HG02798 (cell line): ENCODE measurements around the gene NUP133.
A peak's percentile ranks its signal among the peaks of the same experiment; 100 is the strongest.
"Not testable (repeated sequence)": the region's sequence is repeated elsewhere in the genome, so short reads cannot be mapped to it uniquely, and the experiment has no call there.

Experiments
- ATAC-seq: cut with Tn5 transposase; IDR thresholded peaks from one replicate; pipeline ENCODE4 v1.9.1; 2021; ENCODE audit warnings: mild to moderate bottlenecking; ENCODE audit not compliant: unreplicated experiment, poor library complexity

The NUP133 gene

DNA sequence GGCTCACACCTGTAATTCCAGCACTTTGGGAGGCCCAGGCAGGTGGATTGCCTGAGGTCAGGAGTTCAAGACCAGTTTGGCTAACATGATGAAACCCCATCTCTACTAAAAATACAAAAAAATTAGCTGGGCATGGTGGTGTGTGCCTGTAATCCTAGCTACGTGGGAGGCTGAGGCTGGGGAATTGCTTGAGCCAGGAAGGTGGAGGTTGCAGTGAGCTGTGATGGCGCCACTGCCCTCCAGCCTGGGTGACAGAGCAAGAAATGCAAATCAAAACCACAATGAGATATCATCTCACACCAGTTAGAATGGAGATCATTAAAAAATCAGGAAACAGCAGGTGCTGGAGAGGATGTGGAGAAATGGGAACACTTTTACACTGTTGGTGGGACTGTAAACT, 3.1 kb upstream of the NUP133 start:
- not testable (repeated sequence) for ATAC-seq

DNA sequence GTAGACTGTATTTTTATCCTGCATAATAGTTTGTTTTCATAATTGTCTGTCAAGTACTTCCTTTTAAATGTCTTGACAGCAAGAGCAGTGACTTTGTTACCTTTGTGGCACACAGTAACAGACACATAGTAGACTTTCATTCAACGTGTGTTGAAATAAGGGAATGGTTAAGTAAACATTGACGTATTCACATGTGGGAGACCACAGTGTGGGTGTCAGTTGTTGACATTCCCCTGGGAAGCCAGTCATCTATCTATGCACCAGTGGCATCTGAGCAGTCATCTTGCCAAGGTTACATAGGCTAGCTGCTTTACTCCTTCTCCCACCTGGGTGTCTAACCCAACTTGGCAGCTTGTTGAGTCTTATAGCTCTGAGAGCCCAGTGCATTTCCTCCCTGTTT, 1.4 kb upstream of the NUP133 start:
- no peak for ATAC-seq

DNA sequence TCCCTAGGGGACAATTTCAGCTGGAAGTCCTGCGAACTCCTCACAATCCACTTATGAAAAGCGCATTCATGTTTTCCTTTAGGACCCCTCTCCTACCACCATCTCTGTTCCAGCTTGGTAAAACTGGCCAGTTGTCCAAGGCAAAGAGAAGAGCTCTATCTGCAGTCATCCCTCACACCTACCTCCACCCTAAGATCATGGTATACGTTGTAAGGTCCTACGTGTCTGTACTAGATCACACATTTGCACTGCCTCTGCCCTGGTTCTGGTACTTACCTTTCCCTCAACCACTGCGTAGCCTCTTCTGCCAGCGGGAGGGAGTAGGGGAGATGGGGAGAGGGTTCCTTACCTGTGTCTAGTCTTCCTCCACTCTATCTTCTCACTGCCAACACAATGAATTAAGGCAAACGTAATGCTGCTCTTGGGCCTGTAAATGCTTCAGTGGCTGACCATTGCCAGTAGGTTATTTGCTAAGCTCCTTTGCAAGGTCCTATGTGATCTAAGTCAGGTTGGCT, 739 bp upstream of the NUP133 start:
- ATAC-seq, result no peak

DNA sequence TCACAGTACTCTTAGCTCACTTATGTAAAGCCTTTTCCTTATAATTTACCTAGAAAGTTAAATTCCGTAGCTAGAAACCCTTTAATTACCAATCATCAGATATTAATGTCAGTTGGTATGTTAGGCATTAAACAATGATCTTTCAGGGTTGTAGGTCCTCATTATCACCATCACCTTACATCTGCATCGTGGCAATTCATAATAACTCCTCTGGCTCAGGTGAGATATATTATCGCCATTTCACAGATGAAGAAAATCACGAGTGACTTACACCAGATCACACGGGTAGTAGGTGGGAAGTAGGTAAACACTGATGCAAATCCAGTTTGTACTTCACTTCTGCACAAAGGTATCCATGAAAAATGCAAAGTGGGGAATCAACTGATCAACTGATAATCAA, 639 bp downstream of the NUP133 start:
- ATAC-seq, result no peak

DNA sequence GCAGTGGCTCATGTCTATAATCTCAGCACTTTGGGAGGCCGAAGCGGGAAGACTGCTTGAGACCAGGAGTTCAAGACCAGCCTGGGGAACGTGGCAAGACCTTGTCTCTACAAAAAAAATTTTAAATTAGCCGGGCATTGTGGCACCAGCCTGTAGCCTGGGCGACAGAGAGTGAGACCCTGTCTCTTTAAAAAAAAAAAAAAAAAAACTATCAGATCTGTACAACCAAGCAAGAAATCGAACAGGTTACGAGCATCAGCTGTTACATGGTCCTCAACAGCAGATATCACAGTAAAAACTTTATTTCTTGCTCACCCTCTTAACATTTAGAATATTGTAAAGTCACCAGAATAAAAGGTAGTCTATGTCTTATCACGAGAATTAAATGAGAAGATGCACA, 1.5 kb downstream of the NUP133 start:
- ATAC-seq, result no peak

DNA sequence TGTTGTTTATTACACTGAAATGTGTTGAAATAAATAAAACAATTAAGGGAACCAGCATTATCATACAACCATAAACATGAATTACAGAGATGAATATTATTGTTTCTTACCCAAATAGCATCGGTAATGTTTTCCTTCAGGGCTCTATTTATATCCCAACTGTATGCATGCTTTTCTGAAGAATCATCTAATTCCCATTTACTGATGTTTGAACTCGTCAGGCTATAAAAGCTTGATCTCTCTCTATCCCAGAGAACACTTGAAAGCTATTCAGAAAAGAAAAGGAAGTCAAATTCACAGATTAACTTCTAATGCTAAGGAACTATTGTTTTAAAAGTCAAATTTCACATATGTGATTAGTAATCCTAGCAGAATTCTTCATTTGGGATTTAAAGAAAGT, 12.4 kb downstream of the NUP133 start:
- no peak for ATAC-seq

DNA sequence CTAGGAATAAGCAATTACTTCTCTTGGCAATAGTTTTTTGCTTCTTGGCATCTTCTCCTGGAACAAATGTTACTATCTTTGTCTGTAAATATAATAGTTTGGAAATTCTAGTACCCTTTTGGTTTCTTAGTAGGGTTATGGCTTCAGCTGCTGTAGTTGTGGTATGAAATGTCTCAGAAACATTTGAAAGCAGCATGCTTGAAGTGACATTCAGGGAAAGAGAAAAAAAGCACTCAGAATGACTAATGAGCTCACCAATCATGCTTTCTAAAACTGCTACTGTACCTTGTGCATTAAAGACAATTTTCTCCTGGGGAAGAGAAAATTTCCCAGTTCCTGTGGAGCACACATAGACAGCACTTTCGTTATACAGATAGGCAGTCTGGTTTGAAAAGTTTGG, 21.0 kb downstream of the NUP133 start:
- no peak for ATAC-seq

DNA sequence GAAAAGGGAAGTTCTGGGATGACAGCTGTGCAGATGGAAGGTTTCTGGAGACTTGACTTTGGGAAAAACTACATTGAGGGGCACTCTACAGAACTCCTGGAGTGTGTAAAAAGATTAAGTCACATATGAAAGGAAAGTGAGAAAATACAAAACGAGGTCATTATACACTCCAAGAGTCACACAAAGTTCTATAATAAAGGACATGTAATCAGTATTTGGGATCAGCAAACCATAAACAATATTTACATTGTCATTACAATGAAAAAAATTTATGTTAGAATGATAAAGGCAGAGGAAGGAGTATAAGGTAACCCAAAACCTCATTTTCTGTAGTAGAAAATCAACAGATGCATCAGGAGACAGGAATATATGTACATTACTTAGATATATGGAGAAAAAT, 22.8 kb downstream of the NUP133 start:
- no peak for ATAC-seq

DNA sequence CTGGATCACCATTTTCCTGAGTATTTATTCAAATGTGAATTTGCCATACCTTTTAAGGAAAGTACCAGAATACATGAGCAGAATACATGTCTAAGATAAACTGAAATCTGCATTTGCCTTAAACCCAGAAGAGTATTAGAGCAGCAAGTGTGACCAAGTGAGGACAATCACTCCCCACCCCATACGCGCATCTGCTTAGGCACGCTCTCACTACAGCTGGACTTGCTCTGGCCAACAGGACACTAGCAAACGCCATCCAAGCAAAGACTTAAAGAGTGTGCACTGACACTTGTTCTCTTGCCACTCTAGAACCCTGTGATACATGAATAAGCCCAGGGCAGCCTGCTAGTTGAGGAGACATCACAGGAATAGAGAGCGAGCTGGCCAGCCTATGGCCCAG, 25.6 kb downstream of the NUP133 start:
- ATAC-seq, result no peak

DNA sequence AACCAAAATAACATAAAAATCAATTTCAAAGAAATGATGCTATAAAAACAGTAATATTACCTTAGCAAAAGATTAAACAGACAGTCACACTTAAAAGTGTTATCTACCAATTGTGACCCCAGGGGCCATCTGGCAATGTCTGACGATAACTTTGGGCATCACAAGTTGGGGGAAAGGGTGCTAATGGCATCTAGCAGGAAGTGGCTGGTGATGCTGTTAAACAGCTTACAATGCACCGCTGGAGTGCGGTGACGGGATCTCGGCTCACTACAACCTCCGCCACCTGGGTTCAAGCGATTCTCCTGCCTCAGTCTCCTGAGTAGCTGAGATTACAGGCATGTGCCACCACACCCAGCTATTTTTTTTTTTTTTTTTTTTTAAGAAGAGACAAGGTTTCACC, 27.6 kb downstream of the NUP133 start:
- no peak for ATAC-seq

DNA sequence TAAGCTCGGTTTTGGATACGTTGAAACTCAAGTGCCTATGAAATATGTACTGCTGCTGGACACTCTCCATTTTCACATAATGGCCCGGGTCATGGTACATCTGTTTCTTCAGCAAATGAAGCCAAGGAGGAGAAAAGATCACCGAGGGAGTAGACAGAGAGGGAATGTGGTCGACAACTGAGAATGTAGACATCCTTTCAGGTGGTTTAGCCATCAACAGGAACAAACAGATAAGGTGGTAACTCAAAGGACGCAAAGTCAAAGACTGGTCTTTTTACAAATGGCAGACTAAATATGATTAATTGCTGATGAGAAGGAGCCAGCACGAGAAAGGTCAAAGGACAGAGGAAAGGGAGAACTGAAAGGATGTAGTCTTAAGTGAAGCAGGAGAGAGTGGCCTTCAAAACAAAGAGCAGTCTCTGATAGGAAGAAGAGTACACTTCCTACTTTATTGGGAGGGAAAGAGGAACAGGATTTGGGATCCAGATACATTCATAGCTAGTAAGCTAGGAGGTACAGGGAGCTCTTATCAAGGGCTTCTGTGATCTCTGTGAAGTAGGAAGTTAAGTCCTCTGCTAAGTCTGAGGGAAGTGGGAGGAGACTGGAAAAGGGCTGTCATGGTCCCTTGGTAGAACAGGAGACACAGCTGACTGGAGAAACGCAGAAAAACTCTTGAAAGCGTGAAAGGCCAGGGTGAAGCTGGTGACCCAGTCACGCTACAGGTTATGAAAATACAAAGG, 28.3 kb downstream of the NUP133 start:
- peak; percentile 69 for ATAC-seq

DNA sequence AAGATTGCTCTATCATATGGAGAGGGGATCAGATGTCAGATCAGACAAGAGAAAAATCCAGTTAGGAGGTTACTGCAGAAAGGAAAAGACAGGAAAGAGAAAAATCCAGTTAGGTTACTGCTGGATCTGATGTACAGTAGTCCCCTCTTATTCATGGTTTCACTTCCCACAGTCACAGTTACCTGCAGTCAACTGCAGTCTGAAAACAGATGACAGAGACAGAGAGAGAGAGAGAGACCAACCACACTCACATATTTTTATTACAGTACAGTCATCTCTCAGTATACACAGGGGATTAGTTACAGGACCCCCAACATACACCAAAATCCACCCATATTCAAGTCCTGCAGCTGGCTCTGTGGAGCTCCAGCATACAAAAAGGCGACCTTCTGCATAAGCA, 29.3 kb downstream of the NUP133 start:
- ATAC-seq, result peak; percentile 65

DNA sequence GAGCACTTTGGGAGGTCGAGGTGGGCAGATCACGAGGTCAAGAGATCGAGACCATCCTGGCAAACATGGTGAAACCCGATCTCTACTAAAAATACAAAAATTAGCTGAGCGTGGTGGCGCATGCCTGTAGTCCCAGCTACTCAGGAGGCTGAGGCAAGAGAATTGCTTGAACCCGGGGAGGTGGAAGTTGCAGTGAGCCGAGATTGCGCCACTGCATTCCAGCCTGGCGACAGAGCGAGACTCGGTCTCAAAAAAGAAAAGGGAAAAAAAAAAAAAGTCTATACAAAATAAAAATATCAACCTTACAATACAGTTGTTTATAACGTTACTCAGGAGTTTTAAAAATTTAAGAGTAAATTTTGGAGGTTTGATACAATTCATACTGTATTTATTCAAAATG, 32.3 kb downstream of the NUP133 start:
- ATAC-seq, result not testable (repeated sequence)

DNA sequence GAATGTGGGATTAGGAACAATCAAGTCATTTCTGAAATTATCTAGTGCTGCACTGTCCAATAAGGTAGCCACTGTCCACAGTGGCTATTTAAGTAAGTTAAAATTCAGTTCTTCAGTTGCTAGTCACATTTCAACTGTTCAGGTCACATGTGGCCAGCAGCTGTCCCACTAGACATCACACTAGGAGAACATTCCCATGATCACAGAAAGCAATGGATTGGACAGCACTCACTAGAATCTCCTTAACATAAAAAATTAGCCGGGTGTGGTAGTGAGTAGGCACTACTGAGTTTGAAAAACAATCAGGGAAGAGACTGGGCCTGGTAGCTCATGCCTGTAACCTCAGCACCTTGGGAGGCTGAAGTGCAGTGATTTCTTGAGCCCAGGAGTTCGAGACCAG, 33.6 kb downstream of the NUP133 start:
- no peak for ATAC-seq

DNA sequence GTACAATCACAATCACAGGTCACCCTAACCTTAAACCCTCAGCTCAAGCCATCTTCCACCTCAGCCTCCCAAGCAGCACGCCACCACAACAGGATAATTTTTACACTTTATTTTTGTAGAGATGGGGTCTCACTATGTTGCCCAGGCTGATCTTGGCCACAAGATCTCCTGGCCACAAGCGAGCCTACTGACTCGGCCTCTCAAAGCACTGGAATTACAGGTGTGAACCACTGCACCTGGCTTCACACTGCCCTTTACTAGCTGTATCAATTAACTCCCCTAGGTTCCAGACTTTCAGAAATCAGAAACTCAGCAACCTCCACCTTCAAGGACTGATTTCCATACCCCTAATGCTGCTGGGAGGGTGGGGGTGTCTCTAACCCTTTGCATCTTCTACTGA, 37.0 kb downstream of the NUP133 start:
- no peak for ATAC-seq

DNA sequence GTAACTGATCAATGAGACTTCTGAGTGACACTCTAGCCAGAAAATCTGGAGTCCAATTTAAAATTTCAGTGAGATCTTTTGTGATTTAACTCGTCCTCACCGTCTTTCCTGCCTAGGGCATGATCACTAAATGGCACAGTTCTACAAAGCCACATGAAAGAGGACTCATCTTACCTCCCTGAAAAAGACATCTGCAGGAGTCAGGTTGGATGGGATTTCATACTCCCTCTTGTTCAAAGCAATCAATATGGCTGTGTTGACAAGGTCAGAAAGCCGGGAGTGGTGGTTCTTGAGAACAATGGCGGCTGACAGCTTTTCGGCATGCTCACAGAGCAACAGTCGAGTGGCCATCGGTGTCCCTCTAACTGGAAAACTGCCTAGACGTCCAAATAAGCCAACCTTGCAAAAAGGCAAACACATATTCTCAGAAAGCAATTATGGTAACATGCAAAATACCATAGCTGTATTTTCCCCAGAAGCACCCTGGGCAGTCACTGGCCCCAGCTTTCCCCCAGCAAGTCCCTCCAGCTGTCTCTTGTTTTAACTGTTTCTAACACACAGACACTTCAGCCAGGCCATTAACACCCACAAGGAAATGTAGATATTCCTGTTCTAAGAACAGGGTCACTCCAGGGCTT, 37.6 kb downstream of the NUP133 start:
- no peak for ATAC-seq

DNA sequence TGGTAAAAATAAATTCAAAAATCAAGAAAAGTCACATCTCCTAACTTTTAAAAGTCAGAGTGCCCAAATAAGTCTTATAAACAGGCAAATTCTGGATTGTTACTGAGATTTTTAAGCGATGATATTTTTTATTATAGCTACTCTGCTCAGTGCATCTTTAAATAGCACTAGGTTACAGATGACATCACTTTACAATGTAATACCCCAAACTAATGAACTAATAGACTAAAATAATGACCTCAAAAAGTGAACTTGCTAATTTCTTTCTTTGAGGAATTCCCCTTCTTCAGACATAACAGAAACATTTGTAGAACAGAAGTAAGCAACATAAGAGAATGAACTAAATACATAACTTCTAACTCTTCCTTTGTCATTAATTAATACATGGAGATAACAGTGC, 41.3 kb downstream of the NUP133 start:
- ATAC-seq, result no peak

DNA sequence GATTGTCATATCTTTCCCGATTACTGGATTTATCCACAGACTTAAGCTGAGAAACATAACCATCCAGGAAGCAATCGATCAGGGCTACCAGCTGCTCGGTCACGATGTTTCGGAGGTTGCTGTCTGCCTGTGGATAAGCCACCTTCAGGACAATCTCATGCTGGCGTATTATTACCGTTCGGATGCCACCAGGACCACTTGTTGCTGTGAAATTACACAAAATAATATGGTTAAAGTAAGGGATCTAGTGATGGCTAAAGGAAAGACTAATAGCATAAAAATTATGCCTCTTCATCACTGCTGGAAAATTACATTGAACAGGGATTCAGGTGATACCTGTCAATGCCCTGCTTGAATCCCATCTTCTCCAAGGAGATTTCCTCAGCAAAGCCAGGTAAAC, 43.5 kb downstream of the NUP133 start:
- ATAC-seq, result no peak

DNA sequence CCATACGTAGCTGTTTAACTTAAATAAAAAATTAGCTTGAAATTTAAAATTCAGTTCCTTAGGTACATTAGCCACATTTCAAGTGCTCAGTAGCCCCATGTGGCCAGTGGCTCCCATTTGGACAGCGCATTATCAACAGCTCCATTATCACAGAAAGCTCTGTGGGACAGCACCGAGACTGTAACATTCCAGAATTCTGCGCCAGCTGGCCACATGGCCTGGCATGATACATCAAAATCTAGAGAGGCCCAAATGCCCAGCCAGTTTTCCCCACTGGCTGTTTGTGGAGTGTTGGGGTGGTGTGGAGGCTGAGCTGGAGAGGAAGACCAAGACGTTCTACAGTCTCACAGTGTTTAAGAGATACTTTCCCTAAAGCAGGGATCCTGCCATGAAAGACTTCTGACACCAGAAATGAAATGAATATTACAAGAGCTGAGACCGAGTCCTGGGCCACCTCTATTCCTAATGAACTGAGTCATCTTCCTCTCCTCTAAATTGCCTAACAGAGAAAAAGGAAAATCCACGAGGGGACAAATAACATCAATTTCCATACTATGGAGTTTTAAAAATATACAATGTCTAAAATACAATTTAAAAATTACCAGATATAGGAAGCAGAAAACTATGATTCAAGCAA, 47.0 kb downstream of the NUP133 start:
- ATAC-seq, result no peak

DNA sequence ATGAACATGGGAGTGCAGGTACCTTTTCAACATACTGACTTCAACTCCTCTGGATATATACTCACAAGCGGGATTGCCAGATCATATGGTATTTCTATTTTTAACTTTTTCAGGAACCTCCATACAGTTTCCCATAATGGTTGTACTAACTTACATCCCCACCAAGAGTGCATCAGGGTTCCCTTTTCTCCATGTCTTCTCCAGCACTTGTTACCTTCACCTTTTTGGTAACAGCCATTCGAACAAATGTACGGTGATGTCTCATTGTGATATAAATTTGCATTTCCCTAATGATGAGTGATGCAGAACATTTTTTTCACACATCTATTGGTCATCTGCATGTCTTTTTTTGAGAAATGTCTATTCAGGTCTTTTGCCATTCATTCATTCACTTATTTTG, 48.3 kb downstream of the NUP133 start:
- ATAC-seq, result no peak

DNA sequence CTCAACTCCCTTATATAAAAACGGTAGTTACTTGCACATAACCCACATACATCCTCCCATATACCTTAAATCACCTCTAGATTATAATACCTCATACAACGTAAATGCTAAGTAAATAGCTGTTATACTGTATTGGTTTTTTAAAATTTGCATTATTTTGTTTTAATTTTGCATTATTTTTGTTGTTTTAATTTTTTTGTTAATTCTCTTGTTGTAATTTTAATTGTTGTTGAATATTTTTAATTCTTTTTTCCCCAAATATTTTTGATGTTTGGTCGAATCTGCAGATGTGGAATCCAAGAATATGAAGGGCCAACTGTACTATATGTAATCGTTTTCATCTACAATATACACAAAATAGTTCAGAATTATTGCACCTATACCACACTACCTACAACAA, 50.7 kb downstream of the NUP133 start:
- ATAC-seq, result no peak

DNA sequence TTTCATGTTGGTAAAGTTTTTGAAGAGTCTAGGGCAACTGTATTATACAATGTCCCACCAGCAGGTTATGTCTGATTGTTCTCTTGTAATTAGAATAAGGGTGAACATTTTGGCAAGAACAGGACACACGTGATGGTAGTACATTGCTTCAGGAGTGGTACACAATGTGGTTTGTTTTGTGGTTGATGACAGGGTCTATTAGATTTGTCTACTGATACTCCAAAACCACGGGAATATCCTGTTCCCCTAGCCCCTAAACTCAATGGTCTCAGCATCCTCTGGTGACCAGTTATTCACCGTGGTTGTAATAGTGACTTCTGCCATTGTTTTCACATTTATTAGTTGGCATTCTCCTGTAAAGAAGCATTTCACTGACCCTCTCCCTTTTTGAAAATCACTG, 52.1 kb downstream of the NUP133 start:
- ATAC-seq, result no peak
